HepG2 (cell line): ENCODE results near the gene XPR1. TPM values are rescaled to one million over a fixed set of nuclear protein-coding genes. Genes with fewer than 3 reads are reported as not detected.

ENCODE experiments used
- ATAC-seq: fragments of 200-7000 bp; cut with Tn5 transposase; 3 replicates; pipeline ENCODE4 v1.9.1; 2020; ENCODE audit warnings: mild to moderate bottlenecking, moderate library complexity
- BruUV-seq: library from RNA; stranded (reverse); fragments of 400-500 nt; replicated peaks from 2 replicates; lab custom pipeline; 2021; lab: Mats Ljungman, UMichigan
- CTCF ChIA-PET: fragments of 300-600 bp; formaldehyde crosslinking; extraction: SDS; loops from one replicate; lab custom pipeline; 2021; ENCODE audit warnings: low total read pairs, inconsistent platforms, low intra/inter-chr PET ratio; lab: Yijun Ruan, JAX
- POLR2A ChIA-PET: fragments of 350-600 bp; sonication (Branson Sonifier 250); formaldehyde crosslinking; loops from one replicate; lab custom pipeline; 2020; ENCODE audit warnings: antibody characterized with exemption, inconsistent platforms; lab: Yijun Ruan, JAX
- DNase-seq: peaks from one replicate; pipeline ENCODE4 v3.0.0-alpha.2; 2015; ENCODE audit warnings: low spot score
- FAIRE-seq: peaks from 3 replicates; lab custom pipeline; 2011; peaks lifted over from hg19 to GRCh38; lab: Jason Lieb, UNC
- H2AFZ ChIP-seq: one replicate; pipeline ENCODE4 v1.6.1; 2011; ENCODE audit warnings: low read length, inconsistent platforms
- H3K27ac ChIP-seq: fragments of 300-600 bp; 3 replicates; pipeline ENCODE4 v1.8.0; 2011; ENCODE audit warnings: mixed run types, mild to moderate bottlenecking, mixed read lengths, low read length, inconsistent platforms; ENCODE audit not compliant: insufficient read depth; ENCODE audit errors: extremely low read length
- H3K27me3 ChIP-seq, 2 experiments: fragments of 200-600 bp in 1 of 2; 2 replicates in 1 of 2; 3 replicates in 1 of 2; pipeline versions ENCODE4 v1.6.0 to v1.8.0; 2011; ENCODE audit warnings: low read length in 2 of 2, mild to moderate bottlenecking in 2 of 2, moderate library complexity in 2 of 2, inconsistent platforms in 1 of 2; ENCODE audit not compliant: insufficient read depth in 2 of 2, control insufficient read depth in 1 of 2
- H3K36me3 ChIP-seq, 2 experiments: fragments of 200-600 bp in 1 of 2; replicated peaks in 1 of 2; 2 replicates in 1 of 2; 3 replicates in 1 of 2; pipeline versions ENCODE4 v1.5.1 to v1.8.0; 2011; ENCODE audit warnings: low read length in 2 of 2, inconsistent platforms in 1 of 2; ENCODE audit not compliant: insufficient read depth in 2 of 2, control insufficient read depth in 1 of 2
- H3K4me1 ChIP-seq: 2 replicates; pipeline ENCODE4 v1.5.1; 2012; ENCODE audit warnings: low read length, inconsistent platforms; ENCODE audit not compliant: insufficient read depth
- H3K4me2 ChIP-seq: 2 replicates; pipeline ENCODE4 v1.6.0; 2011; ENCODE audit warnings: low read depth, low read length, inconsistent platforms
- H3K4me3 ChIP-seq, 3 experiments: fragments of 200-600 bp in 1 of 3; sonication (generic), shearing (Covaris generic) in 1 of 3; replicated peaks in 1 of 3; 2 replicates each; pipeline ENCODE4 v1.5.1; 2011 to 2016; ENCODE audit warnings: low read length in 3 of 3, inconsistent platforms in 2 of 3, low read depth in 2 of 3, mild to moderate bottlenecking in 2 of 3, control low read depth in 1 of 3, mixed read lengths in 1 of 3; ENCODE audit not compliant: insufficient read depth in 1 of 3
- H3K79me2 ChIP-seq: one replicate; pipeline ENCODE4 v1.6.1; 2011; ENCODE audit warnings: low read length, inconsistent platforms; ENCODE audit not compliant: insufficient read depth
- H3K9ac ChIP-seq: 2 replicates; pipeline ENCODE4 v1.6.0; 2011; ENCODE audit warnings: mild to moderate bottlenecking, low read depth, low read length, inconsistent platforms; ENCODE audit not compliant: insufficient read depth
- H3K9me3 ChIP-seq: 2 replicates; pipeline ENCODE4 v1.5.1; 2012; ENCODE audit warnings: mild to moderate bottlenecking, low read length
- H4K20me1 ChIP-seq: 2 replicates; pipeline ENCODE4 v1.6.0; 2011; ENCODE audit warnings: inconsistent platforms, mild to moderate bottlenecking, low read length, moderate library complexity; ENCODE audit not compliant: insufficient read depth
- CHD4 ChIP-seq: fragments of 200-600 bp; sonication (generic); IDR thresholded peaks from 2 replicates; pipeline ENCODE4 v1.7.0; 2017; ENCODE audit warnings: mild to moderate bottlenecking, low read length, borderline replicate concordance
- SRF ChIP-seq: IDR thresholded peaks from 2 replicates; pipeline ENCODE4 v1.6.1; 2011; ENCODE audit warnings: mild to moderate bottlenecking, low read depth, low read length, moderate library complexity
- STAT5B ChIP-seq: sonication (generic); formaldehyde crosslinking; IDR thresholded peaks from 2 replicates; pipeline ENCODE4 v1.4.0; 2020; ENCODE audit warnings: missing genetic modification reagents
- ZNF335 ChIP-seq: sonication (generic); formaldehyde crosslinking; IDR thresholded peaks from 2 replicates; pipeline ENCODE4 v1.4.0; 2020; ENCODE audit warnings: missing genetic modification reagents
- ZNF616 ChIP-seq: sonication (generic); formaldehyde crosslinking; IDR thresholded peaks from 2 replicates; pipeline ENCODE4 v1.5.0; 2020; ENCODE audit warnings: low read depth, mild to moderate bottlenecking, missing genetic modification reagents
- ZNF770 ChIP-seq: sonication (generic); formaldehyde crosslinking; IDR thresholded peaks from 2 replicates; pipeline ENCODE4 v1.5.0; 2020; ENCODE audit warnings: mild to moderate bottlenecking, missing genetic modification reagents
- WGBS: methylation state at CpG from one replicate; pipeline ENCODE4 v1.1.6; 2017; ENCODE audit warnings: low lambda C conversion rate; 5-methylcytosine and 5-hydroxymethylcytosine counted together
- in situ Hi-C: cut with HindIII; loops from 2 replicates; pipeline ENCODE4 v1.10.0; 2017; ENCODE audit warnings: low pct_unique_long_range_greater_than_20kb; ENCODE audit not compliant: extremely low pct_ligation_motif_present
- intact Hi-C: fragments of 100-400 bp; cut with micrococcal nuclease; formaldehyde crosslinking; loops from one replicate; pipeline ENCODE4 v1.10.0; 2022; ENCODE audit not compliant: unreplicated experiment
- polyA plus RNA-seq, 8 experiments: library from polyadenylated mRNA; depleted of rRNA in 3 of 8; stranded (reverse) in 7 of 8; unstranded in 1 of 8; fragments of >200 nt; fragmentation: Illumina TruSeq in 4 of 8; extraction: Trizol in 4 of 8; gene quantifications; 2 replicates each; pipeline versions ENCODE4 v1.2.1 to v1.2.3, GENCODE V29; 2011 to 2016; ENCODE audit warnings: low read depth in 4 of 8, missing spikeins in 1 of 8, mixed read lengths in 1 of 8; ENCODE audit not compliant: insufficient read depth in 1 of 8
- total RNA-seq, 5 experiments: library from RNA; depleted of rRNA; stranded (reverse); fragments of >200 nt; fragmentation: Illumina TruSeq; extraction: Trizol; gene quantifications; 2 replicates each; pipeline ENCODE4 v1.2.3, GENCODE V29; 2016; ENCODE audit warnings: low read depth in 1 of 5
- TF ChIP-seq, protein P1 (sequence below): sonication (generic); formaldehyde crosslinking; IDR thresholded peaks from 2 replicates; pipeline ENCODE4 v1.5.0; 2020; ENCODE audit warnings: missing genetic modification reagents
- TF ChIP-seq, protein P2 (sequence below): IDR thresholded peaks from 2 replicates; pipeline ENCODE4 v1.6.1; 2012; ENCODE audit warnings: low read length, improper control_type of control experiment

Gene XPR1
- total and polyA plus RNA-seq, 2 of the 13 experiments (the other 11 are each of a cell fraction or from before 2014, with no cell fraction given), result 22.3 to 23.6 TPM

GRCh38 chr1:180696361-180696760 is 64.5 kb downstream of the XPR1 start:
- Histone ChIP-seq H2AFZ (no peak overlapping the region), H3K4me2 (no peak overlapping the region), H3K36me3 (no peaks in the 10 kb centered on the region), H3K9ac (no peak overlapping the region), H4K20me1 (no peaks in the 10 kb centered on the region), H3K9me3 (peaks cover 14% of the 10 kb centered on the region), H3K27me3 (no peaks in the 10 kb centered on the region), H3K4me3 (no peak overlapping the region), H3K27ac (no peak overlapping the region), H3K79me2 (peaks cover 2% of the 10 kb centered on the region), H3K4me1 (no peaks in the 10 kb centered on the region)
- intact Hi-C loops (no loop called here), in situ Hi-C loops (no loop called here)
- no TSS peak for BruUV-seq
- TF ChIP-seq STAT5B (CRISPR knock-in tag), result no peak
- TF ChIP-seq ZNF335 (CRISPR knock-in tag), result no peak
- TF ChIP-seq, protein P1, sequence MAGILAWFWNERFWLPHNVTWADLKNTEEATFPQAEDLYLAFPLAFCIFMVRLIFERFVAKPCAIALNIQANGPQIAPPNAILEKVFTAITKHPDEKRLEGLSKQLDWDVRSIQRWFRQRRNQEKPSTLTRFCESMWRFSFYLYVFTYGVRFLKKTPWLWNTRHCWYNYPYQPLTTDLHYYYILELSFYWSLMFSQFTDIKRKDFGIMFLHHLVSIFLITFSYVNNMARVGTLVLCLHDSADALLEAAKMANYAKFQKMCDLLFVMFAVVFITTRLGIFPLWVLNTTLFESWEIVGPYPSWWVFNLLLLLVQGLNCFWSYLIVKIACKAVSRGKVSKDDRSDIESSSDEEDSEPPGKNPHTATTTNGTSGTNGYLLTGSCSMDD (CRISPR knock-in tag), result no peak
- no peak for TF ChIP-seq ZNF616 (CRISPR knock-in tag)
- TF ChIP-seq CHD4, result no peak
- TF ChIP-seq, protein P2, sequence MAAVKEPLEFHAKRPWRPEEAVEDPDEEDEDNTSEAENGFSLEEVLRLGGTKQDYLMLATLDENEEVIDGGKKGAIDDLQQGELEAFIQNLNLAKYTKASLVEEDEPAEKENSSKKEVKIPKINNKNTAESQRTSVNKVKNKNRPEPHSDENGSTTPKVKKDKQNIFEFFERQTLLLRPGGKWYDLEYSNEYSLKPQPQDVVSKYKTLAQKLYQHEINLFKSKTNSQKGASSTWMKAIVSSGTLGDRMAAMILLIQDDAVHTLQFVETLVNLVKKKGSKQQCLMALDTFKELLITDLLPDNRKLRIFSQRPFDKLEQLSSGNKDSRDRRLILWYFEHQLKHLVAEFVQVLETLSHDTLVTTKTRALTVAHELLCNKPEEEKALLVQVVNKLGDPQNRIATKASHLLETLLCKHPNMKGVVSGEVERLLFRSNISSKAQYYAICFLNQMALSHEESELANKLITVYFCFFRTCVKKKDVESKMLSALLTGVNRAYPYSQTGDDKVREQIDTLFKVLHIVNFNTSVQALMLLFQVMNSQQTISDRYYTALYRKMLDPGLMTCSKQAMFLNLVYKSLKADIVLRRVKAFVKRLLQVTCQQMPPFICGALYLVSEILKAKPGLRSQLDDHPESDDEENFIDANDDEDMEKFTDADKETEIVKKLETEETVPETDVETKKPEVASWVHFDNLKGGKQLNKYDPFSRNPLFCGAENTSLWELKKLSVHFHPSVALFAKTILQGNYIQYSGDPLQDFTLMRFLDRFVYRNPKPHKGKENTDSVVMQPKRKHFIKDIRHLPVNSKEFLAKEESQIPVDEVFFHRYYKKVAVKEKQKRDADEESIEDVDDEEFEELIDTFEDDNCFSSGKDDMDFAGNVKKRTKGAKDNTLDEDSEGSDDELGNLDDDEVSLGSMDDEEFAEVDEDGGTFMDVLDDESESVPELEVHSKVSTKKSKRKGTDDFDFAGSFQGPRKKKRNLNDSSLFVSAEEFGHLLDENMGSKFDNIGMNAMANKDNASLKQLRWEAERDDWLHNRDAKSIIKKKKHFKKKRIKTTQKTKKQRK, result no peak
- TF ChIP-seq ZNF770 (CRISPR knock-in tag), result no peak
- TF ChIP-seq SRF, result no peak
- DNase-seq, result no peak
- FAIRE-seq, result no peak
- WGBS, result 97% methylated on average over 1 of the region's 1 CpG
- ChIA-PET POLR2A (no interaction called here), CTCF (no interaction called here)
- ATAC-seq, result no peak
